Activated CD8-positive, alpha-beta memory T cell treated with anti-CD3 and anti-CD28 coated beads for 36 hours (primary cell): ENCODE results near the gene OR2V2. TPM values are rescaled to one million over a fixed set of nuclear protein-coding genes. Genes with fewer than 3 reads are reported as not detected.
"Not testable (repeated sequence)": the region's sequence is repeated elsewhere in the genome, so short reads cannot be mapped to it uniquely, and the experiment has no call there.

ENCODE experiments used
- CTCF ChIA-PET: fragments of 350-600 bp; sonication (Branson Sonifier 250); formaldehyde crosslinking; loops from one replicate; lab custom pipeline; 2021; ENCODE audit warnings: antibody characterized with exemption; lab: Charles Lee
- POLR2A ChIA-PET: fragments of 350-600 bp; sonication (Branson Sonifier 250); formaldehyde crosslinking; loops from one replicate; lab custom pipeline; 2021; ENCODE audit warnings: antibody characterized with exemption; lab: Charles Lee
- total RNA-seq, 2 experiments: library from RNA; stranded (reverse); gene quantifications; one replicate each; pipeline ENCODE4 v1.2.3, GENCODE V29; 2021

The OR2V2 gene
- total RNA-seq, 2 experiments from 2014 or later: not detected

GRCh38 chr5:181163487-181164075 lies 16.2 kb downstream of the OR2V2 start:
- POLR2A ChIA-PET: no interaction called here
- CTCF ChIA-PET: no interaction called here

DNA sequence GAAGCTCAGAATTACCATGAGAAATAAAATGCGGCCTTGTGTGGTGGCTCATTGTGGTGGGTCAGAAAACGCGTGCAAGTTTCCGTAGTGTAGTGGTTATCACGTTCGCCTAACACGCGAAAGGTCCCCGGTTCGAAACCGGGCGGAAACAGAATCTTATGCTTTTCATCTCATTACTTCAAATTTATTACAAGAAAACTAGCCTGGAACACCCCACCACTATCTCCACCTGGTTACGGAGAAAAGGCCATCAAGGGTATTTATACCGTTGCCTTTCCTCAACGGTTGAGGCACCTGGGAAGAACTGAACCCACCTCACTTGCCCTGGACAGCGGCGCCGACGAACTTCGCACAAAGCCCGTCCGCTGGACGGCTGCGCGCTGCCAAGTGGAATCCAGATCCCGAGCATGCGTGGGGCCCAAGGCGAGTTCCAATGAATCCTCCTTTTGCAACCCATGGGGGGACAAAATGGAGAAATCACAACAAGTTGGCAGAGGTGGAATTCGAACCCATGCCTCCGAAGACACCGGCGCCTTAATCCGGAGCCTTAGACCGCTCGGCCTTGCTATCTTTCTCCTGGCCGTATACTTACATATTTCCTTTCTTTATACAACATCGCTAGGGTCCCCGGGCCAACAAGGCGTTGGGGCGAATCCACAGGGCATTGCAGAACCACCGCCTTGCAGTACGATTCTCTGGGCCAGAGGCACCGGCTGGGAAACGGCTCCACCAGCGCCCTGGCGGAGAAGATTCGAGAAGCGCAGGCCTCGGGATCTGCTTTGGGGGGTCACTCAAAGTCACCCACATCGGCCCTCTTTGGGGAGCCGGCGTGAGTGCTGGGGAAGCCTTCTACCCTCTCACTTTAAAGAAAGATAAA lies 16.9 kb downstream of the OR2V2 start:
- ChIA-PET POLR2A (no interaction called here), CTCF (interaction anchor here (0.8 kb wide), 1 partner anchor 96 kb away, joined by 3 read pairs; no protein-coding TSS in a partner anchor)

GRCh38 chr5:181166812-181167733 lies 19.7 kb downstream of the OR2V2 start:
- CTCF ChIA-PET: interaction anchor here (1.6 kb wide), 1 partner anchor 17 kb away, joined by 4 read pairs; no protein-coding TSS in a partner anchor
- POLR2A ChIA-PET: no interaction called here

DNA sequence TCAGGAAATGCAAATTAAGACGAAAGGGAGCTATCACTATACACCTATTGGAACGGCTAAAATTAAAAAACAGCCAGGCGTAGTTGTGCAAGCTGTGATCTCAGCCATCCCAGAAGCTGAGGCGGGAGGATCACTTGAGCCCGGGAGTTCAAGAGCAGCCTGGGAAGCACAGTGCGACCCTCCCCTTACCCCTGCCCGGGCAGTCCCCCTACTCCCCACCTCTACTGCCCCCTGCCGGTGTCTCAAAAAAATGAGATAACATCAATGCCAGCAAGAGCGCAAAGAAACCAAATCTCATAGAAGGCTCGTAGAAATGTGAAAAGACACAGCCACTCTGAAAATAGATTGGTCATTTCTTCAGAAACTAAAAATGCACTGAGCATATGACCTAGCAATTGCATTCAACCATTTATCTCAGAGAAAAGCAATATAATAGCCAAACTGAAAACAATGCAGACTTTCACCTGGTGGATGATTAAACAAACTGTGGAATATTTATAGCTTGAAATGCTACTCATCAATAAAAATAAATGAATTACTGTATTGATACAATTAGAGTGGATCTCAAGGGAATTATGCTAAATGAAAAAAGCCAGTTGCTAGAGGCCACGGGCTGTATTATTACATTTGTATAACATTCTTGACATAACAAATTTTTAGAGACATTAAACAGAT lies 20.6 kb downstream of the OR2V2 start:
- ChIA-PET CTCF (interaction anchor here (1.0 to 1.2 kb wide), 2 partner anchors 17 to 20 kb away, joined by 3 to 6 read pairs; no protein-coding TSS in a partner anchor), POLR2A (interaction anchor here (0.6 kb wide), 1 partner anchor 74 kb away, joined by 5 read pairs; no protein-coding TSS in a partner anchor)

GRCh38 chr5:181168595-181169118 lies 21.3 kb downstream of the OR2V2 start:
- ChIA-PET POLR2A (interaction anchor here (0.6 kb wide), 1 partner anchor 73 kb away, joined by 5 read pairs; no protein-coding TSS in a partner anchor), CTCF (interaction anchor here (1.0 to 1.2 kb wide), 2 partner anchors 16 to 19 kb away, joined by 3 to 6 read pairs; no protein-coding TSS in a partner anchor)

- CTCF ChIA-PET, POLR2A ChIA-PET: not testable (repeated sequence)
Measured at GRCh38 chr5:181169459-181170236, 22.3 kb downstream of the OR2V2 start.

- POLR2A ChIA-PET: no interaction called here
- CTCF ChIA-PET: interaction anchor here (0.7 to 0.9 kb wide), 2 partner anchors 11 to 14 kb away, joined by 4 to 6 read pairs; no protein-coding TSS in a partner anchor
Measured at GRCh38 chr5:181170237-181170825, 22.9 kb downstream of the OR2V2 start.

DNA sequence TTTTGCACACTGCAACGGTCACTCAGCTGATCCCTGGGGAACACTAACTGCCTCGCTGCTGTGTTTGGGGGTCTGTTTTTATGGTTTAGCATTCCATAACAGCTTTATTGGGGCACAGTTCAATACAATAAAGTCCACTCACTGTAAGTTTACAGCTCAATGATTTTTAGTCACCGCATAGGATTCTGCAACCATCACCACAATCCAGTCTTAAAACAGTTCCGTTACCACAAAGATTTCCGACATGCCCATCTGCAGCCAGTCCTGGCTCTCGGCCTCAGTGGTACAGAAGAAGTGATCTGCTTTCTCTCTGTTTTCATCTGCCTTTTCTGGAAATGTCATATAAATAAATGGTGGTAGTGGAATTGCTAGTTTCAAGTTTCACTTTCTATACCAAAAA lies 23.6 kb downstream of the OR2V2 start:
- ChIA-PET POLR2A (interaction anchor here (0.6 kb wide), 1 partner anchor 19 kb away, joined by 4 read pairs; no protein-coding TSS in a partner anchor), CTCF (interaction anchor here (0.7 to 0.9 kb wide), 2 partner anchors 11 to 13 kb away, joined by 4 to 6 read pairs; no protein-coding TSS in a partner anchor)

GRCh38 chr5:181171782-181172181 lies 24.4 kb downstream of the OR2V2 start:
- ChIA-PET CTCF (interaction anchor here (0.7 to 2.5 kb wide), 2 partner anchors 13 to 17 kb away, joined by 3 to 15 read pairs; no protein-coding TSS in a partner anchor), POLR2A (interaction anchor here (0.6 to 1.3 kb wide), 2 partner anchors 18 kb away, joined by 4 read pairs; no protein-coding TSS in a partner anchor)

DNA sequence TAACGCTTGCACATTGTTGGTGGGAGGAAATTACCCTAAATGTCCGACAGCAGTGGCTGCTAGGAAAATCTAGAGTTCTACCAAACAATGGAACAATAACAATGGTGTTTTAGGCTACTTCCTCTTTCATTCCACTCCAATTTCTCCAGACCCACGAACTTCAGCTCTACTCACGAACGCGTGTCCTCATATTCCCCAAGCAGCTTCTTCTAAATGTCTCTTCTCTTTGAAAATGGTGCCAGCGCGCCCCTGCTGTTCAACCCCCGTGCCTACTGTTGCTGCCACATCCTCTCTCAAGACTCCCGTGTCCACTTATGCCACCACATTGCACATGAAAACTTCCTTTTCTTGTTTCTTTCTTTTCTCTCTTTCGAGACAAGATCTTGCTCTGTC lies 25.6 kb downstream of the OR2V2 start:
- ChIA-PET POLR2A (interaction anchor here (1.2 to 2.1 kb wide), 3 partner anchors 11 to 19 kb away, joined by 4 to 8 read pairs (median 5); no protein-coding TSS in a partner anchor), CTCF (interaction anchor here (1.6 to 2.5 kb wide), 2 partner anchors 11 to 16 kb away, joined by 9 to 15 read pairs; no protein-coding TSS in a partner anchor)

GRCh38 chr5:181173420-181174342 lies 26.3 kb downstream of the OR2V2 start:
- ChIA-PET CTCF (interaction anchor here (1.6 to 2.5 kb wide), 2 partner anchors 11 to 15 kb away, joined by 9 to 15 read pairs; no protein-coding TSS in a partner anchor), POLR2A (interaction anchor here (1.2 to 2.1 kb wide), 2 partner anchors 10 to 18 kb away, joined by 5 to 8 read pairs; no protein-coding TSS in a partner anchor)

GRCh38 chr5:181176254-181176952 lies 29.0 kb downstream of the OR2V2 start:
- POLR2A ChIA-PET: interaction anchor here (0.5 to 0.7 kb wide), 2 partner anchors 53 to 83 kb away, joined by 3 to 11 read pairs; no protein-coding TSS in a partner anchor
- CTCF ChIA-PET: interaction anchor here (1.7 kb wide), 1 partner anchor 8 kb away, joined by 6 read pairs; no protein-coding TSS in a partner anchor

DNA sequence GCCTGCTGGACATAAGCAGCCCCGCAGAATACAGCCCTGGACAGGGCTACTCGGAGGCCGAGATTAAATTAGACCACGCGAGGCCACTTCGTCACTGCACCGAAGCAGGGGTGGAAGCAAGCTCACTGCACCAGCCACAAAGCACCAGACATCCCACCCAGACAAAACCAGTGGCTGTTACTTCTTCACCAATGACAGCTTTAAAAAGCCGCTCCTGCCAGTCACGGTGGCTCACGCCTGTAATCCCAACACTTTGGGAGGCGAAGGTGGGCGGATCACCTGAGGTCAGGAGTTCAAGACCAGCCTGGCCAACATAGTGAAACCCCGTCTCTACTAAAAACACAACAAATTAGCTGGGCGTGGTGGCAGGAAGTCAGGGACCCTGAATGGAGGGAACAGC lies 30.2 kb downstream of the OR2V2 start:
- CTCF ChIA-PET: interaction anchor here (1.0 kb wide), 1 partner anchor 33 kb away, joined by 3 read pairs; no protein-coding TSS in a partner anchor
- POLR2A ChIA-PET: not testable (repeated sequence)
